Endodermal cell (in vitro differentiated cells): Measurements from ENCODE around the gene TMEM134. TPM values are rescaled to one million over a fixed set of nuclear protein-coding genes. Genes with fewer than 3 reads are reported as not detected.

Source experiments
- DNase-seq: peaks from one replicate; pipeline ENCODE4 v3.0.0-alpha.2; 2017
- H3K27ac ChIP-seq: 2 replicates; pipeline ENCODE4 v1.5.1; 2013; ENCODE audit warnings: mild to moderate bottlenecking, low read depth, low read length, moderate library complexity
- H3K27me3 ChIP-seq: 2 replicates; pipeline ENCODE4 v1.6.1; 2013; ENCODE audit warnings: mild to moderate bottlenecking, low read length, moderate library complexity; ENCODE audit not compliant: insufficient read depth, control insufficient read depth, poor library complexity, severe bottlenecking
- H3K36me3 ChIP-seq: 2 replicates; pipeline ENCODE4 v1.7.0; 2013; ENCODE audit warnings: mild to moderate bottlenecking, low read length, moderate library complexity; ENCODE audit not compliant: control insufficient read depth, insufficient read depth
- H3K4me1 ChIP-seq: one replicate; pipeline ENCODE4 v1.7.0; 2013; ENCODE audit warnings: low read length; ENCODE audit not compliant: control insufficient read depth, insufficient read depth
- H3K4me3 ChIP-seq: 2 replicates; pipeline ENCODE4 v1.5.1; 2013; ENCODE audit warnings: mild to moderate bottlenecking, low read length, moderate library complexity
- H3K9ac ChIP-seq: 2 replicates; pipeline ENCODE4 v1.6.1; 2013; ENCODE audit warnings: mild to moderate bottlenecking, low read length, moderate library complexity; ENCODE audit not compliant: poor library complexity, severe bottlenecking; ENCODE audit errors: extremely low read depth
- H3K9me3 ChIP-seq: 2 replicates; pipeline ENCODE4 v1.6.1; 2013; ENCODE audit warnings: mild to moderate bottlenecking, low read length, moderate library complexity; ENCODE audit not compliant: control insufficient read depth
- H3K27ac Mint-ChIP-seq: 2 replicates; pipeline ENCODE4 v1.8.0; 2020; ENCODE audit warnings: mixed read lengths
- H3K27me3 Mint-ChIP-seq: 2 replicates; pipeline ENCODE4 v1.8.0; 2021; ENCODE audit warnings: mild to moderate bottlenecking, mixed read lengths; ENCODE audit not compliant: insufficient read depth
- H3K36me3 Mint-ChIP-seq: 2 replicates; pipeline ENCODE4 v1.8.0; 2020; ENCODE audit warnings: low read depth, mixed read lengths
- H3K4me1 Mint-ChIP-seq: 2 replicates; pipeline ENCODE4 v1.8.0; 2020; ENCODE audit warnings: mixed read lengths
- H3K4me3 Mint-ChIP-seq: 2 replicates; pipeline ENCODE4 v1.8.0; 2020; ENCODE audit warnings: mild to moderate bottlenecking, moderate library complexity, mixed read lengths
- H3K9me3 Mint-ChIP-seq: 2 replicates; pipeline ENCODE4 v1.8.0; 2020; ENCODE audit warnings: mild to moderate bottlenecking, mixed read lengths
- CTCF ChIP-seq: fragments of 200-600 bp; sonication (generic); conservative IDR thresholded peaks from 2 replicates; pipeline ENCODE4 v1.5.0; 2021; ENCODE audit warnings: antibody characterized with exemption, mild to moderate bottlenecking
- WGBS, 2 experiments: methylation state at CpG; one replicate each; pipeline versions ENCODE4 v1.1.5 to v1.1.7; 2013; ENCODE audit warnings: missing lambda C conversion rate in 2 of 2, mixed read lengths in 1 of 2; ENCODE audit not compliant: insufficient coverage in 1 of 2, insufficient read length in 1 of 2; 5-methylcytosine and 5-hydroxymethylcytosine counted together
- total RNA-seq, 2 donors: library from RNA; stranded (reverse); fragmentation: NEBNext Ultra II Directional in 1 of 2; extraction: Animal tissue kit (Norgen Biotek cat#: 25700) in 1 of 2; gene quantifications; 2 replicates in 1 of 2; 3 replicates in 1 of 2; pipeline ENCODE4 v1.2.1, GENCODE V29; 2021

The TMEM134 gene
- total RNA-seq, 2 donors from 2014 or later: 67.4 to 87.8 TPM

- Mint-ChIP-seq H3K36me3 (peaks cover under 1% of the 10 kb centered on the region), H3K4me3 (peak overlapping the region; percentile 85), H3K27ac (no peak overlapping the region), H3K27me3 (no peaks in the 10 kb centered on the region), H3K4me1 (peaks cover 5% of the 10 kb centered on the region), H3K9me3 (no peaks in the 10 kb centered on the region)
- Histone ChIP-seq H3K9me3 (no peaks in the 10 kb centered on the region), H3K36me3 (no peaks in the 10 kb centered on the region), H3K27me3 (no peaks in the 10 kb centered on the region), H3K9ac (no peak overlapping the region), H3K27ac (no peak overlapping the region), H3K4me1 (no peaks in the 10 kb centered on the region), H3K4me3 (no peak overlapping the region)
- no peak for DNase-seq
- WGBS, 2 experiments: 82 to 95% methylated on average over 4 to 8 of the region's 8 CpGs
- no peak for TF ChIP-seq CTCF
Measured at GRCh38 chr11:67470337-67471002, 1.4 kb upstream of the TMEM134 start.

GRCh38 chr11:67469508-67469811, 409 bp upstream of the TMEM134 start:
- WGBS, 2 experiments: 49 to 57% methylated on average over 9 of the region's 9 CpGs
- H3K36me3 Mint-ChIP-seq: peaks cover 4% of the 10 kb centered on the region
- peak overlapping the region; percentile 72 for H3K27ac Mint-ChIP-seq

GRCh38 chr11:67468456-67468758, 644 bp downstream of the TMEM134 start:
- Histone ChIP-seq H3K9ac (peak overlapping the region; percentile 44), H3K9me3 (no peaks in the 10 kb centered on the region), H3K4me3 (peak overlapping the region; percentile 81), H3K4me1 (no peaks in the 10 kb centered on the region), H3K27me3 (no peaks in the 10 kb centered on the region), H3K27ac (no peak overlapping the region), H3K36me3 (no peaks in the 10 kb centered on the region)
- Mint-ChIP-seq H3K27ac (peak overlapping the region; percentile 90), H3K36me3 (peaks cover 4% of the 10 kb centered on the region), H3K4me3 (peak overlapping the region; percentile 85), H3K27me3 (no peaks in the 10 kb centered on the region), H3K9me3 (no peaks in the 10 kb centered on the region), H3K4me1 (peaks cover 9% of the 10 kb centered on the region)
- peak; percentile 71 for DNase-seq
- 9 to 40% methylated on average over 2 to 6 of the region's 6 CpGs for WGBS, 2 experiments
- TF ChIP-seq CTCF: no peak

More at GRCh38 chr11:67469508-67469811, 409 bp upstream of the TMEM134 start:
- Histone ChIP-seq H3K9ac (peak overlapping the region; percentile 35), H3K4me3 (peak overlapping the region; percentile 83), H3K36me3 (no peaks in the 10 kb centered on the region), H3K4me1 (no peaks in the 10 kb centered on the region), H3K9me3 (no peaks in the 10 kb centered on the region), H3K27me3 (no peaks in the 10 kb centered on the region), H3K27ac (peak overlapping the region; percentile 17)
- Mint-ChIP-seq H3K27me3 (no peaks in the 10 kb centered on the region), H3K4me3 (peak overlapping the region; percentile 85), H3K9me3 (no peaks in the 10 kb centered on the region), H3K4me1 (peaks cover 9% of the 10 kb centered on the region)
- no peak for DNase-seq
- no peak for TF ChIP-seq CTCF
